Esophagus squamous epithelium (tissue), 4 donors: ENCODE measurements around the gene PSMD10.

Experiments used
- POLR2A ChIP-seq, 4 donors: fragments of 450-650 bp; IDR thresholded peaks; one replicate each; pipeline ENCODE4 v1.6.1; 2017; ENCODE audit warnings: antibody characterized with exemption in 4 of 4, mild to moderate bottlenecking in 4 of 4, moderate library complexity in 3 of 4
- TF ChIP-seq, protein P1 (sequence below), 6 experiments: fragments of 450-650 bp in 4 of 6; fragments of 200-600 bp in 2 of 6; sonication (generic) in 2 of 6; IDR thresholded peaks; one replicate each; pipeline ENCODE4 v1.5.1; 2016 to 2019; ENCODE audit warnings: antibody characterized with exemption in 6 of 6, mild to moderate bottlenecking in 4 of 6, moderate library complexity in 4 of 6

DNA sequence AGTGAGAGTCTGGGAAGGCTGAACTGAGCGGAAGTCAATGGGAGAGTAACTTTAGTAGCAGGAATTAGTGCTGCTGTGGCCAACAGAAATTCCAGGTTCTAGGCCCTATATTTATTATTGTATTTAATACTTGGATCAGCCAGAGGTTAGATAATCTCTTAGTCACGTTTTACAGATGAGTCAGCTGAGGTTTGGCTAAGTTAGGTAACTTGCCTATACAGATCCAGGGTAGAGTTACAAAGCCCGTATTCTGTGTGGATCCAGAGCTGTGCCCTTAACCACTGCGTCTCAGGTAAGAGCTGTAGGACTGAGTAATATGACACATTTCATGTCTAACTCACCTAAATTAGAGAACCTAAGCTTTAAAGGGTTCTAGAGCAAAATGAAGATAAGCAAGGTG lies 20.5 kb downstream of the PSMD10 start:
- TF ChIP-seq, protein P1, sequence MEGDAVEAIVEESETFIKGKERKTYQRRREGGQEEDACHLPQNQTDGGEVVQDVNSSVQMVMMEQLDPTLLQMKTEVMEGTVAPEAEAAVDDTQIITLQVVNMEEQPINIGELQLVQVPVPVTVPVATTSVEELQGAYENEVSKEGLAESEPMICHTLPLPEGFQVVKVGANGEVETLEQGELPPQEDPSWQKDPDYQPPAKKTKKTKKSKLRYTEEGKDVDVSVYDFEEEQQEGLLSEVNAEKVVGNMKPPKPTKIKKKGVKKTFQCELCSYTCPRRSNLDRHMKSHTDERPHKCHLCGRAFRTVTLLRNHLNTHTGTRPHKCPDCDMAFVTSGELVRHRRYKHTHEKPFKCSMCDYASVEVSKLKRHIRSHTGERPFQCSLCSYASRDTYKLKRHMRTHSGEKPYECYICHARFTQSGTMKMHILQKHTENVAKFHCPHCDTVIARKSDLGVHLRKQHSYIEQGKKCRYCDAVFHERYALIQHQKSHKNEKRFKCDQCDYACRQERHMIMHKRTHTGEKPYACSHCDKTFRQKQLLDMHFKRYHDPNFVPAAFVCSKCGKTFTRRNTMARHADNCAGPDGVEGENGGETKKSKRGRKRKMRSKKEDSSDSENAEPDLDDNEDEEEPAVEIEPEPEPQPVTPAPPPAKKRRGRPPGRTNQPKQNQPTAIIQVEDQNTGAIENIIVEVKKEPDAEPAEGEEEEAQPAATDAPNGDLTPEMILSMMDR (IDR thresholded peaks at IDR 0.05) = no peak
- TF ChIP-seq POLR2A (IDR thresholded peaks at IDR 0.05) = no peak
